ENCODE measurements around the gene PHB1.
"Not testable (repeated sequence)": the region's sequence is repeated elsewhere in the genome, so short reads cannot be mapped to it uniquely, and the experiment has no call there.

DNA sequence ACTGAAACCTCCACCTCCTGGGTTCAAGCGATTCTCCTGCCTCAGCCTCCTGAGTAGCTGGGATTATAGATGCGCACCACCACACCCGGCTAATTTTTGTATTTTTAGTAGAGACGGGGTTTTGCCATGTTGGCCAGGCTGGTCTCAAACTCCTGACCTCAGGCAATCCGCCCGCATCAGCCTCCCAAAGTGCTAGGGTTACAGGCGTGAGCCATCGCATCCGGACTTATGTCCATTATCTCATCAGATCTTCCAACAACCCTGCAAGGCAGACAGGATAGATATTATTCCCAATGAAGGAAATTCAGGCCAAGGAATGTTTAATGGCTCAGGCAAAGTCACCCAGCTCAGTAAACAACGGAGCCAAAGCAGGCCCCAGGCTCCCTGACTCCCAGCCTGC lies 49.6 kb downstream of the PHB1 start:
- TF ChIP-seq, protein P1, sequence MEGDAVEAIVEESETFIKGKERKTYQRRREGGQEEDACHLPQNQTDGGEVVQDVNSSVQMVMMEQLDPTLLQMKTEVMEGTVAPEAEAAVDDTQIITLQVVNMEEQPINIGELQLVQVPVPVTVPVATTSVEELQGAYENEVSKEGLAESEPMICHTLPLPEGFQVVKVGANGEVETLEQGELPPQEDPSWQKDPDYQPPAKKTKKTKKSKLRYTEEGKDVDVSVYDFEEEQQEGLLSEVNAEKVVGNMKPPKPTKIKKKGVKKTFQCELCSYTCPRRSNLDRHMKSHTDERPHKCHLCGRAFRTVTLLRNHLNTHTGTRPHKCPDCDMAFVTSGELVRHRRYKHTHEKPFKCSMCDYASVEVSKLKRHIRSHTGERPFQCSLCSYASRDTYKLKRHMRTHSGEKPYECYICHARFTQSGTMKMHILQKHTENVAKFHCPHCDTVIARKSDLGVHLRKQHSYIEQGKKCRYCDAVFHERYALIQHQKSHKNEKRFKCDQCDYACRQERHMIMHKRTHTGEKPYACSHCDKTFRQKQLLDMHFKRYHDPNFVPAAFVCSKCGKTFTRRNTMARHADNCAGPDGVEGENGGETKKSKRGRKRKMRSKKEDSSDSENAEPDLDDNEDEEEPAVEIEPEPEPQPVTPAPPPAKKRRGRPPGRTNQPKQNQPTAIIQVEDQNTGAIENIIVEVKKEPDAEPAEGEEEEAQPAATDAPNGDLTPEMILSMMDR (IDR thresholded peaks at IDR 0.05): not testable (repeated sequence)
- not testable (repeated sequence) for TF ChIP-seq EP300, POLR2A (IDR thresholded peaks at IDR 0.05)
